HG03159 (cell line): ENCODE measurements around the gene TAGLN3.

Source experiments
- ATAC-seq: cut with Tn5 transposase; IDR thresholded peaks from one replicate; pipeline ENCODE4 v1.9.1; 2021; ENCODE audit warnings: mild to moderate bottlenecking, moderate library complexity; ENCODE audit not compliant: unreplicated experiment

Gene TAGLN3

DNA sequence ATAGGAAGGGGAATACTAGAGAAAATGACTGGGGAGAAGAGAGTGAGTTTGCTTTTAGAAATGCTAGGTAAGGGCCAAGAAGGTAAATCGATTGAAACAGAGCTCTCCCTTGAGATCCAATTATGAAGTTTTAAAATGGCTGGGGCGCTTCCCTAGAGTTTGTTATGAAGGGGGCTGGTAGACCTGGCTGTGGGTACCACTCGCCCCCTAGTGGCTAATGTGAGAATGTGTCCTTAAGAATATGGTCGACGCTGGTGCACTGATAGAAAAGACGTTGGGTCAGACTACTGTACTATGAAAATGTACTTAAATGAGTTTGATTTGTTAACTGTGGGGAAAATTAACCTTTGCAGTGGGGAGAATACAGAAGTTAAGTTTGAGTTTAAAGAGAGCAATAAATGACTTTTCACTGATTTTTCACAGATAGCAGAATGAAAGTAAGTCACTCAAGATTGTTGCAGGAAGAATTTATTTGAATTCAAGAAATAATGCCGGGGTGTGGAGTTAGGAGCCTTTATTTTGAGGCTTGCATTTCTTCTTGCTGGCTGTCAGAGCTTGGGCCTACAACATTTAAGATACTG, 45.0 kb downstream of the TAGLN3 start:
- peak; percentile 87 for ATAC-seq

DNA sequence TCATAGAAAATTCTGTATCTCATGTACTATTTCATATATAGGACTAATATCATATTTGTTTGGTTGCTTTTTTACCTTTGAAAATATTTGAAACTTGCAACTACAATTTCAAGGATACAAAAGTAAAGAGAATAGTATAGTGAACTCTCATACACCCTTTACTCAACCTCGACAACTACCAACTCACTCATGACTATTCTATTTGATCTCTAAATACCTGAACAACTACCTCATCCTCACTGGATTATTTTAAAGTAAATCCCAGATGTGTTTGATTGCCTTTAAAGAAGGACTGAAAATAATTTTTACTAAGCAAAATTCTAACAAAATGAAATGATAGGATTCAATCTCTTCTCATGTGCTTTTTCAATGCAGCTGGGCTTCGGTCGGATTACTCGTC, 47.9 kb downstream of the TAGLN3 start:
- no peak for ATAC-seq

DNA sequence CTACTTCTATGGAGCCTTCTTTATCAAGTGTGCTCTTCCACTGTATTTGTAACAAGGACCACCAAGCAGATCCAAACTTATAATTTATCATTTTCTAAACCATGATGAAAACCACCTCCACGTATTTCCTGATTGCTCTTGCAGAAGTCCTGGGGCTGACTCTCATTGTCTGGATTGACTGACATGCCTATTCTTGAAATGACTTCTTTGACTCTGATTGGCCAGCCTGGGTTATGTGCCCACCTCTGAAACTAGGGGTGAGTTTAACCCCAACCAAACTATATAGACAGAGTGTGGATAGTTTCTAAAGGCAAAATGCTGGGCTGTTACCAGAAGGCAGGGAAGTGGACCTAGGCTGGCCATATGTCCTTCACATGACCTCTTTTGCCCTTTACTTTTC, 48.5 kb downstream of the TAGLN3 start:
- ATAC-seq: no peak

DNA sequence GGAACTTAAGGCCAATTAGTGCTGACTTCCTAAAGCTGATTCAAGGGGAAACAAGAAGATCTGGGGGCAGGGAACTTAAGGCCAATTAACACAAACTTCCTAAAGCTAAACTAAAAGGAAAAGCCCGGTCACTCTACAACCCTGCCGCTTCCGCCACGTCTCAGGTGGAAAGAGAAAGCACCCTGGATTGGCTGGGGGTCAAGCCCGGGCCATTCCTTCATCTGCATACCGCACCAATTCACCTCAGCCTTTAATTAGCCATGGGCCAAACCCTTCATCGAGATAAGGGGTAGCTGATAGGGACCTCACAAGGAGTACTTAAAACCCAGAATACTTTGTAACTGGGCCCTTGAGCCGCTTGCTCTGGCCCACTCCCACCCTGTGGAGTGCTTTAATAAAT, 50.2 kb downstream of the TAGLN3 start:
- no peak for ATAC-seq

DNA sequence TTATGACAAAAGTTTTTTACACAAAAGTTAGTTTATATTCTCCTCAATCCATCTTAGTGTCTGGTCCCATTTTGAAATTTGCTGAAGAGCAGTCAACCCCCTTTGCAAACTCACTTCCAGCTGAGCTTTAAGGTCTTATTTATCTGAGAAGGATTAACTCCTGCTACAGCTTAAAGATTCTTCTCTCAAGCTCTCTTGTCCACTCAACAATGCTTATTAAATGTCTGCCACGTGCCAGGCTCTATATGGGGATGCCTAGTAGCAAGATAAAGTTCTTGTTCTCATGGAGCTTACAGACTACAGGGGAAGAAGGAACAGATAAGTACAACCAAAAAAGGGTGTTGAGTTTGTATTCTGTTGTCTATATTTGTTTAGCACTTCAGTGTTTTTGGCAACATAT, 54.5 kb downstream of the TAGLN3 start:
- ATAC-seq: no peak

DNA sequence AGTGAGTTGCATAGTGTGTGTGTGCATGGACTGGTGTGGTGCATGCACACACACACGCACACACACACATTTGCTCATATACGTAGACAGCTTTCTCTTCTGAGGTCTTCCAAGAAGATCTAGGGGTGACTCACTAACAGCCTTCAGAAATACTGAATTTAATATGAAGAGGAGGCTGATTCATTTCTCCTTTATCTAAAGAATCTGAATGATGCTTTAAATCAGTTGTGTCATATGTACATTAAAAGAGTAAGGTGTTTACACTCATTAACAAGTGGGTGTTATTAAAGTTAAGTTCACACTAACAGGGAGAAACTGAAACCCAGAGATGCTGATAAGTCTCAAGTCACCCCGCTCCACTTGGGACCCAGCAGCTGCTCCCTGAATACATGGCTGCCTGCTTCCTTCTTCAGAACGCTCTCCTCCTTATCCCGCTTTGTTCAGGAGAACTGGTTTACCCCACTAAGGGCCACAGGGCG, 57.8 kb downstream of the TAGLN3 start:
- no peak for ATAC-seq

DNA sequence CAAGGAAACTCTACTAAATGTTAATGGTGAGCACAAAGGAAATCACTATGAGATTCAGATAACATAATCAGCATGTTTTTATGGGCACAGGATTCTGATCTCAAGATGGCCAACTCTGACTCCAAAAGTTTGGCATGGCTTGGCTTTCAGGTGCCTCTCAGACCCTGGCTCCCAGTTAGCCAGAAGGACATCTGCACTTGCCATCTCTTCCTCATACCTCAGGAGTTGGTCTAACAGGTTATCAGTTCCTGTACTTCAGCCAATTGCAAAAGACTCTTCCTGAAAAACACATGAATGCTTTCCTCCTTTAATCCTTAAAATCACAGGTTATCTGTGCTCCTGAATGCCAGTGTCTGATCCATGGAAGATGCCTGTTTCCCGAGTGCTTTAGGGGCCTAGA, 60.8 kb downstream of the TAGLN3 start:
- ATAC-seq: no peak

DNA sequence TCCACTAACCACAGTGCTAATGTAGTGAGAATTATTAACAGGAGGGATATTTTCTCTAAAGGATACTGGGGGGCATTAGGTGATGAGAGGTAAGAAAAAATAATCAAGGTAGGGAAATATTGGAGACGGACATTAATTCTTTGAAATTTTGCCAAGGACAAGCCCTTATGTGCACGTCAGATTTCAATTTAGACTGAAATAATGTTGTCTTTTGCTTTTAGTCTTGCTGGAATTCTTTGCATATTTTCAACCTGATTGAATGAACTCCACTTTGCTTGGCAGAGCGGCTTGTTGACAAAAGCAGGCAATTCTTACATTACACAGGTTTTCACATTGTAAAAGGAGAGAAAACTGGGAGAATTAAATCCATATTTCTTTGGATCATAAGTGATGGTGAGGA, 62.4 kb downstream of the TAGLN3 start:
- ATAC-seq: no peak
